K562 (cell line): ENCODE measurements around the gene NT5DC4. TPM values are rescaled to one million over a fixed set of nuclear protein-coding genes. Genes with fewer than 3 reads are reported as not detected.

Source experiments
- CBX1 ChIP-seq: sonication (generic); IDR thresholded peaks from 2 replicates; pipeline ENCODE4 v1.6.1; 2016; ENCODE audit warnings: antibody characterized with exemption, low read depth, mild to moderate bottlenecking
- CC2D1A ChIP-seq: fragments of 450-650 bp; IDR thresholded peaks from 2 replicates; pipeline ENCODE4 v1.6.1; 2017; ENCODE audit warnings: mild to moderate bottlenecking
- CEBPZ ChIP-seq: fragments of 150-350 bp; IDR thresholded peaks from 2 replicates; pipeline ENCODE4 v1.6.1; 2014; ENCODE audit warnings: low read depth, mild to moderate bottlenecking, low read length, borderline replicate concordance
- EZH2 ChIP-seq: IDR thresholded peaks from 2 replicates; pipeline ENCODE4 v1.6.1; 2012; ENCODE audit warnings: low read depth, mild to moderate bottlenecking, inconsistent platforms, low read length, borderline replicate concordance
- FOXK2 ChIP-seq, 2 experiments: fragments of 450-650 bp; IDR thresholded peaks in 1 of 2; conservative IDR thresholded peaks in 1 of 2; 2 replicates each; pipeline ENCODE4 v1.6.1; 2016; ENCODE audit warnings: low read depth in 2 of 2, mild to moderate bottlenecking in 1 of 2
- IRF1 ChIP-seq: sonication (generic); formaldehyde crosslinking; IDR thresholded peaks from 2 replicates; pipeline ENCODE4 v1.8.0; 2022; ENCODE audit warnings: missing genetic modification reagents, mild to moderate bottlenecking, borderline replicate concordance
- NR4A1 ChIP-seq, 2 experiments: fragments of 250-450 bp in 1 of 2; fragments of 450-650 bp in 1 of 2; sonication (Bioruptor Pico) in 1 of 2; IDR thresholded peaks; 2 replicates each; pipeline versions ENCODE4 v1.4.0 to v1.6.1; 2016 to 2020; ENCODE audit warnings: mild to moderate bottlenecking in 2 of 2, missing compliant biosample characterization in 1 of 2, missing genetic modification characterization in 1 of 2, moderate library complexity in 1 of 2
- NRF1 ChIP-seq, 2 experiments: fragments of 450-650 bp; IDR thresholded peaks in 1 of 2; conservative IDR thresholded peaks in 1 of 2; 2 replicates each; pipeline ENCODE4 v1.6.1; 2014; ENCODE audit warnings: mild to moderate bottlenecking in 2 of 2
- PML ChIP-seq: IDR thresholded peaks from 2 replicates; pipeline ENCODE4 v1.6.1; 2012; ENCODE audit warnings: low read length, inconsistent platforms
- POLR2A ChIP-seq: fragments of 450-650 bp; conservative IDR thresholded peaks from 2 replicates; pipeline ENCODE4 v1.6.1; 2016
- POLR2B ChIP-seq: fragments of 450-650 bp; IDR thresholded peaks from 2 replicates; pipeline ENCODE4 v1.6.1; 2018; ENCODE audit warnings: low read depth; ENCODE audit not compliant: partially characterized antibody
- RBM25 ChIP-seq: fragments of 200-400 bp; formaldehyde crosslinking; IDR thresholded peaks from 2 replicates; pipeline ENCODE4 v1.6.1; 2018; ENCODE audit warnings: low read length, low read depth, moderate library complexity; ENCODE audit not compliant: severe bottlenecking
- TFE3 ChIP-seq: fragments of 450-650 bp; formaldehyde crosslinking; IDR thresholded peaks from 2 replicates; pipeline ENCODE4 v1.4.0; 2020; ENCODE audit warnings: mild to moderate bottlenecking, mixed read lengths
- ZBTB34 ChIP-seq: fragments of 250-450 bp; sonication (Bioruptor Pico); IDR thresholded peaks from 2 replicates; pipeline ENCODE4 v1.8.0; 2021; ENCODE audit warnings: mild to moderate bottlenecking, moderate library complexity
- ZFPM2 ChIP-seq: fragments of 250-450 bp; sonication (Bioruptor Pico); IDR thresholded peaks from 2 replicates; pipeline ENCODE4 v1.5.1; 2022; ENCODE audit warnings: mild to moderate bottlenecking
- polyA plus RNA-seq, 8 experiments: library from polyadenylated mRNA; depleted of rRNA in 4 of 8; stranded (reverse) in 5 of 8; unstranded in 3 of 8; fragments of >200 nt; fragmentation: Nextera tagmentation in 2 of 8; fragmentation: Illumina TruSeq in 1 of 8; extraction: Ambion mirVana in 2 of 8; extraction: Trizol in 1 of 8; gene quantifications; 2 replicates each; pipeline versions ENCODE4 v1.2.1 to v1.2.3, GENCODE V29; 2011 to 2014; ENCODE audit warnings: inconsistent platforms in 1 of 8, missing spikeins in 1 of 8
- total RNA-seq, 7 experiments: library from RNA; depleted of rRNA in 6 of 7; stranded (reverse); fragments of >200 nt in 6 of 7; fragmentation: Illumina TruSeq in 2 of 7; extraction: Trizol in 2 of 7; gene quantifications; 2 replicates each; pipeline versions ENCODE4 v1.2.1 to v1.2.3, GENCODE V29; 2011 to 2021; ENCODE audit warnings: low replicate concordance in 1 of 7
- TF ChIP-seq, protein P1 (sequence below): sonication (generic); formaldehyde crosslinking; IDR thresholded peaks from 2 replicates; pipeline ENCODE4 v1.8.1; 2023; ENCODE audit warnings: mild to moderate bottlenecking, missing genetic modification reagents

NT5DC4 gene
- total and polyA plus RNA-seq, 9 of the 15 experiments (the other 6 are each of a cell fraction or from before 2014, with no cell fraction given), result 0.44 to 6.9 (median 2.5) TPM

GRCh38 chr2:112764071-112765044 is 43.5 kb downstream of the NT5DC4 start, which contains the start of gene CKAP2L (continued):
- peak; percentile 97 for TF ChIP-seq RBM25
- peak; percentile 19 for TF ChIP-seq POLR2B
- no peak for TF ChIP-seq ZFPM2 (CRISPR knock-in tag)
- TF ChIP-seq, protein P1, sequence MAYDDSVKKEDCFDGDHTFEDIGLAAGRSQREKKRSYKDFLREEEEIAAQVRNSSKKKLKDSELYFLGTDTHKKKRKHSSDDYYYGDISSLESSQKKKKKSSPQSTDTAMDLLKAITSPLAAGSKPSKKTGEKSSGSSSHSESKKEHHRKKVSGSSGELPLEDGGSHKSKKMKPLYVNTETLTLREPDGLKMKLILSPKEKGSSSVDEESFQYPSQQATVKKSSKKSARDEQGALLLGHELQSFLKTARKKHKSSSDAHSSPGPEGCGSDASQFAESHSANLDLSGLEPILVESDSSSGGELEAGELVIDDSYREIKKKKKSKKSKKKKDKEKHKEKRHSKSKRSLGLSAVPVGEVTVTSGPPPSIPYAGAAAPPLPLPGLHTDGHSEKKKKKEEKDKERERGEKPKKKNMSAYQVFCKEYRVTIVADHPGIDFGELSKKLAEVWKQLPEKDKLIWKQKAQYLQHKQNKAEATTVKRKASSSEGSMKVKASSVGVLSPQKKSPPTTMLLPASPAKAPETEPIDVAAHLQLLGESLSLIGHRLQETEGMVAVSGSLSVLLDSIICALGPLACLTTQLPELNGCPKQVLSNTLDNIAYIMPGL (CRISPR knock-in tag), result no peak
- TF ChIP-seq CEBPZ, result peak; percentile 65; the same call in 1 of the 2 replicates
- peak; percentile 75 to 80 for TF ChIP-seq NRF1 (conservative IDR thresholded peaks at IDR 0.05 in 1 of 2, IDR thresholded peaks at IDR 0.05 in 1 of 2)
- TF ChIP-seq POLR2A, result peak; percentile 83
- no peak for TF ChIP-seq EZH2
- TF ChIP-seq FOXK2 (conservative IDR thresholded peaks at IDR 0.05 in 1 of 2, IDR thresholded peaks at IDR 0.05 in 1 of 2; ENCODE audit: low read depth in 2 of 2), result peak; percentile 86 to 92
- TF ChIP-seq CC2D1A, result peak; percentile 97
- 0 out of 2 replicates have a peak, but pooled peaks have one; percentile 15 for TF ChIP-seq PML
- no peak for TF ChIP-seq TFE3 (CRISPR knock-in tag)
- TF ChIP-seq ZBTB34, result no peak
- TF ChIP-seq NR4A1 (CRISPR knock-in tag; IDR thresholded peaks at IDR 0.05), result no peak
- peak; percentile 57; the same call in 1 of the 2 replicates for TF ChIP-seq NR4A1 (tag; IDR thresholded peaks at IDR 0.05)
- TF ChIP-seq CBX1, result 0 out of 2 replicates have a peak, but pooled peaks have one; percentile 23
- TF ChIP-seq IRF1 (CRISPR knock-in tag), result 0 out of 2 replicates have a peak, but pooled peaks have one; percentile 24
